DND-41 (cell line): Measurements from ENCODE around the gene C1QC.

ENCODE experiments used
- CTCF ChIP-seq: IDR thresholded peaks from 2 replicates; pipeline ENCODE4 v1.5.1; 2012; ENCODE audit warnings: borderline replicate concordance, low read length, moderate library complexity, mild to moderate bottlenecking; ENCODE audit not compliant: poor library complexity, severe bottlenecking; ENCODE audit errors: extremely low read depth
- EZH2 ChIP-seq: IDR thresholded peaks from 3 replicates; pipeline ENCODE4 v1.6.1; 2012; ENCODE audit warnings: borderline replicate concordance, low read depth, mild to moderate bottlenecking, moderate library complexity, low read length, inconsistent platforms; ENCODE audit not compliant: severe bottlenecking

- TF ChIP-seq EZH2 (no peak), CTCF (no peak)
Measured at GRCh38 chr1:22694172-22694571, 50.7 kb downstream of the C1QC start.
